GM23248 (cell line): ENCODE data around the gene HAL. TPM values are rescaled to one million over a fixed set of nuclear protein-coding genes. Genes with fewer than 3 reads are reported as not detected.

ENCODE experiments used
- DNase-seq: peaks from one replicate; pipeline ENCODE4 v3.0.0-alpha.2; 2015
- H2AFZ ChIP-seq: fragments of 200-600 bp; sonication (generic); 2 replicates; pipeline ENCODE4 v1.6.1; 2016; ENCODE audit warnings: antibody characterized with exemption
- H3F3A ChIP-seq: fragments of 200-600 bp; sonication (generic); 2 replicates; pipeline ENCODE4 v1.6.1; 2016; ENCODE audit warnings: mild to moderate bottlenecking, antibody characterized with exemption, mixed run types; ENCODE audit not compliant: insufficient read depth
- H3K27ac ChIP-seq: fragments of 200-600 bp; sonication (generic); 2 replicates; pipeline ENCODE4 v1.5.1; 2016; ENCODE audit warnings: mild to moderate bottlenecking
- H3K27me3 ChIP-seq: fragments of 200-600 bp; sonication (generic); replicated peaks from 2 replicates; pipeline ENCODE4 v1.6.1; 2016; ENCODE audit warnings: mild to moderate bottlenecking; ENCODE audit not compliant: insufficient read depth
- H3K36me3 ChIP-seq: fragments of 200-600 bp; sonication (generic); 2 replicates; pipeline ENCODE4 v1.6.1; 2016; ENCODE audit warnings: low read depth, mild to moderate bottlenecking
- H3K4me1 ChIP-seq: fragments of 200-600 bp; sonication (generic); 2 replicates; pipeline ENCODE4 v1.6.1; 2016; ENCODE audit warnings: mild to moderate bottlenecking; ENCODE audit not compliant: insufficient read depth
- H3K4me2 ChIP-seq: fragments of 200-600 bp; sonication (generic); one replicate; pipeline ENCODE4 v1.6.1; 2016; ENCODE audit warnings: mild to moderate bottlenecking; ENCODE audit not compliant: unreplicated experiment
- H3K4me3 ChIP-seq: fragments of 200-600 bp; sonication (generic); 2 replicates; pipeline ENCODE4 v1.5.1; 2016; ENCODE audit warnings: mild to moderate bottlenecking
- H3K79me2 ChIP-seq: fragments of 200-600 bp; sonication (generic); 2 replicates; pipeline ENCODE4 v1.6.1; 2016; ENCODE audit warnings: mild to moderate bottlenecking; ENCODE audit not compliant: insufficient read depth
- H3K9ac ChIP-seq: fragments of 200-600 bp; sonication (generic); 2 replicates; pipeline ENCODE4 v1.6.1; 2016; ENCODE audit warnings: mild to moderate bottlenecking
- H3K9me2 ChIP-seq: fragments of 200-600 bp; sonication (generic); 2 replicates; pipeline ENCODE4 v1.6.1; 2016; ENCODE audit warnings: mixed run types, mild to moderate bottlenecking, moderate library complexity; ENCODE audit not compliant: insufficient read depth
- H3K9me3 ChIP-seq: fragments of 200-600 bp; sonication (generic); one replicate; pipeline ENCODE4 v1.6.1; 2017; ENCODE audit warnings: low read depth
- H4K20me1 ChIP-seq: fragments of 200-600 bp; sonication (generic); 2 replicates; pipeline ENCODE4 v1.6.0; 2016; ENCODE audit not compliant: insufficient read depth
- EZH2 ChIP-seq: fragments of 200-600 bp; sonication (generic); IDR thresholded peaks from 2 replicates; pipeline ENCODE4 v1.6.1; 2018; ENCODE audit warnings: antibody characterized with exemption, mild to moderate bottlenecking; ENCODE audit not compliant: insufficient read depth, poor library complexity, severe bottlenecking
- EZH2phosphoT487 ChIP-seq: fragments of 200-600 bp; sonication (generic); IDR thresholded peaks from 2 replicates; pipeline ENCODE4 v1.6.1; 2018; ENCODE audit warnings: antibody characterized with exemption, moderate library complexity, mild to moderate bottlenecking, low read depth; ENCODE audit not compliant: insufficient read depth
- whole genome bisulfite sequencing, 2 experiments: methylation state at CpG; one replicate each; pipeline ENCODE4 v1.1.6; 2015 to 2017; ENCODE audit warnings: low lambda C conversion rate in 2 of 2, low coverage in 1 of 2; ENCODE audit errors: missing lambda C conversion rate in 2 of 2; 5-methylcytosine and 5-hydroxymethylcytosine counted together
- in situ Hi-C: fragments of 300-500 bp; cut with MboI; formaldehyde crosslinking; loops from 2 replicates; pipeline ENCODE4 v1.15.0; 2020
- polyA plus RNA-seq: library from polyadenylated mRNA; unstranded; fragments of >200 nt; fragmentation: Nextera tagmentation; extraction: Ambion mirVana; gene quantifications from 2 replicates; pipeline ENCODE4 v1.2.1, GENCODE V29; 2016
- total RNA-seq: library from RNA; depleted of rRNA; stranded (reverse); fragments of >200 nt; shearing (Covaris generic); gene quantifications from 2 replicates; pipeline ENCODE4 v1.2.3, GENCODE V29; 2014

Gene HAL
- total and polyA plus RNA-seq, 2 experiments from 2014 or later: not detected

- no peaks in the 10 kb centered on the region for H3K4me1 ChIP-seq
- H3K27me3 ChIP-seq: no peaks in the 10 kb centered on the region
- no peaks in the 10 kb centered on the region for H3K36me3 ChIP-seq
- no peaks in the 10 kb centered on the region for H3F3A ChIP-seq
- in situ Hi-C loops: no loop called here
- no peaks in the 10 kb centered on the region for H3K9me2 ChIP-seq
- no peak overlapping the region for H3K27ac ChIP-seq
- H4K20me1 ChIP-seq: no peaks in the 10 kb centered on the region
- no peaks in the 10 kb centered on the region for H3K79me2 ChIP-seq
- no peak overlapping the region for H3K4me2 ChIP-seq
- no peak for DNase-seq
- no peak for TF ChIP-seq EZH2
- no peak for TF ChIP-seq EZH2phosphoT487
- H3K9me3 ChIP-seq: no peaks in the 10 kb centered on the region
- WGBS, 2 experiments: 72 to 76% methylated on average over 2 of the region's 2 CpGs
- no peak overlapping the region for H2AFZ ChIP-seq
- H3K4me3 ChIP-seq: no peak overlapping the region
- no peak overlapping the region for H3K9ac ChIP-seq
These were observed 28.8 kb downstream of the HAL start for GRCh38 chr12:95967301-95967700.

- no peak overlapping the region for H3K4me3 ChIP-seq
- no peak overlapping the region for H2AFZ ChIP-seq
- peaks cover 4% of the 10 kb centered on the region; the same call in 1 of the 2 replicates for H3K27me3 ChIP-seq
- no peaks in the 10 kb centered on the region for H3K9me2 ChIP-seq
- no peak overlapping the region for H3K9ac ChIP-seq
- H4K20me1 ChIP-seq: no peaks in the 10 kb centered on the region
- no peaks in the 10 kb centered on the region for H3K9me3 ChIP-seq
- no peaks in the 10 kb centered on the region for H3K79me2 ChIP-seq
- H3K36me3 ChIP-seq: no peaks in the 10 kb centered on the region
- H3K27ac ChIP-seq: no peak overlapping the region
- TF ChIP-seq EZH2phosphoT487 (no peak), EZH2 (no peak)
- no peak overlapping the region for H3K4me2 ChIP-seq
- H3K4me1 ChIP-seq: no peaks in the 10 kb centered on the region
- 69 to 74% methylated on average over 7 of the region's 7 CpGs for WGBS, 2 experiments
- H3F3A ChIP-seq: no peaks in the 10 kb centered on the region
- in situ Hi-C loops: no loop called here
- no peak for DNase-seq
These were observed 29.8 kb downstream of the HAL start for GRCh38 chr12:95966287-95966870.

GRCh38 chr12:95963096-95963495 is 33.0 kb downstream of the HAL start:
- H3K4me3 ChIP-seq: no peak overlapping the region
- no peaks in the 10 kb centered on the region for H3K79me2 ChIP-seq
- no peak overlapping the region for H3K27ac ChIP-seq
- no peak for DNase-seq
- H3K9me2 ChIP-seq: no peaks in the 10 kb centered on the region
- H3K9ac ChIP-seq: no peak overlapping the region
- H3K9me3 ChIP-seq: no peaks in the 10 kb centered on the region
- H3K4me2 ChIP-seq: no peak overlapping the region
- no peaks in the 10 kb centered on the region for H3K4me1 ChIP-seq
- H3K36me3 ChIP-seq: no peaks in the 10 kb centered on the region
- H4K20me1 ChIP-seq: no peaks in the 10 kb centered on the region
- 88 to 91% methylated on average over 2 of the region's 2 CpGs for WGBS, 2 experiments
- in situ Hi-C loops: no loop called here
- TF ChIP-seq EZH2: no peak
- TF ChIP-seq EZH2phosphoT487: no peak
- H3K27me3 ChIP-seq: peaks cover 11% of the 10 kb centered on the region
- no peaks in the 10 kb centered on the region for H3F3A ChIP-seq
- no peak overlapping the region for H2AFZ ChIP-seq

- Histone ChIP-seq H3F3A (no peaks in the 10 kb centered on the region), H3K9me2 (no peaks in the 10 kb centered on the region), H3K4me1 (no peaks in the 10 kb centered on the region), H4K20me1 (no peaks in the 10 kb centered on the region), H2AFZ (no peak overlapping the region), H3K27me3 (peaks cover 11% of the 10 kb centered on the region), H3K9me3 (no peaks in the 10 kb centered on the region), H3K4me2 (no peak overlapping the region), H3K79me2 (no peaks in the 10 kb centered on the region), H3K27ac (no peak overlapping the region), H3K36me3 (no peaks in the 10 kb centered on the region), H3K9ac (no peak overlapping the region), H3K4me3 (no peak overlapping the region)
- DNase-seq: no peak
- 35 to 41% methylated on average over 7 of the region's 7 CpGs for WGBS, 2 experiments
- in situ Hi-C loops: no loop called here
- TF ChIP-seq EZH2: no peak
- no peak for TF ChIP-seq EZH2phosphoT487
These were observed 33.9 kb downstream of the HAL start for GRCh38 chr12:95962222-95962621.

GRCh38 chr12:95960241-95960640 is 35.9 kb downstream of the HAL start:
- Histone ChIP-seq H3K27me3 (peaks cover 14% of the 10 kb centered on the region), H3K4me3 (no peak overlapping the region), H3K36me3 (no peaks in the 10 kb centered on the region), H3K27ac (no peak overlapping the region), H3K79me2 (no peaks in the 10 kb centered on the region), H4K20me1 (no peaks in the 10 kb centered on the region), H3K9me2 (no peaks in the 10 kb centered on the region), H3F3A (no peaks in the 10 kb centered on the region), H3K9me3 (no peaks in the 10 kb centered on the region), H2AFZ (no peak overlapping the region), H3K4me1 (no peaks in the 10 kb centered on the region), H3K9ac (no peak overlapping the region), H3K4me2 (no peak overlapping the region)
- DNase-seq: no peak
- WGBS, 2 experiments: 31 to 35% methylated on average over 5 of the region's 5 CpGs
- TF ChIP-seq EZH2phosphoT487: no peak
- no peak for TF ChIP-seq EZH2
- in situ Hi-C loops: no loop called here
